OCI-LY3 (cell line): ENCODE results near the gene PTBP1.
"Not testable (repeated sequence)": the region's sequence is repeated elsewhere in the genome, so short reads cannot be mapped to it uniquely, and the experiment has no call there.

Source experiments
- H2AFZ ChIP-seq: fragments of 200-600, 300-600 bp; shearing (Covaris generic); 2 replicates; pipeline ENCODE4 v1.6.0; 2014; ENCODE audit warnings: antibody characterized with exemption, low read depth, low read length
- H3K27ac ChIP-seq: fragments of 200-600, 300-600 bp; sonication (generic); 2 replicates; pipeline ENCODE4 v1.5.1; 2014; ENCODE audit warnings: mild to moderate bottlenecking, low read length, moderate library complexity, mixed read lengths
- H3K27me3 ChIP-seq: fragments of 200-600, 300-600 bp; sonication (generic); 2 replicates; pipeline ENCODE4 v1.6.1; 2014; ENCODE audit warnings: low read depth, low read length, mixed read lengths
- H3K36me3 ChIP-seq: fragments of 200-600, 300-600 bp; sonication (generic); replicated peaks from 2 replicates; pipeline ENCODE3; 2014; ENCODE audit warnings: low read depth, low read length, mixed read lengths
- H3K4me1 ChIP-seq: fragments of 300-600, 200-600 bp; sonication (generic); 2 replicates; pipeline ENCODE4 v1.6.1; 2014; ENCODE audit warnings: low read length, mixed read lengths
- H3K4me2 ChIP-seq: fragments of 200-600, 300-600 bp; sonication (generic); 2 replicates; pipeline ENCODE4 v1.6.1; 2014; ENCODE audit warnings: low read length, mixed read lengths
- H3K4me3 ChIP-seq: fragments of 300-600, 200-600 bp; sonication (generic); 2 replicates; pipeline ENCODE4 v1.5.1; 2014; ENCODE audit warnings: antibody characterized with exemption, mild to moderate bottlenecking, low read length, moderate library complexity
- H3K79me2 ChIP-seq: fragments of 300-600, 200-600 bp; shearing (Covaris generic); 2 replicates; pipeline ENCODE4 v1.6.1; 2014; ENCODE audit warnings: mild to moderate bottlenecking, low read length, mixed read lengths
- H3K9ac ChIP-seq: fragments of 300-600, 200-600 bp; shearing (Covaris generic); 2 replicates; pipeline ENCODE4 v1.6.0; 2014; ENCODE audit warnings: mild to moderate bottlenecking, low read length, moderate library complexity
- H3K9me3 ChIP-seq: fragments of 200-600, 300-600 bp; shearing (Covaris generic); 2 replicates; pipeline ENCODE4 v1.6.1; 2014; ENCODE audit warnings: low read length, mixed read lengths; ENCODE audit not compliant: insufficient read depth
- H4K20me1 ChIP-seq: fragments of 200-600, 300-600 bp; sonication (generic); 2 replicates; pipeline ENCODE4 v1.6.1; 2016; ENCODE audit warnings: low read length, mixed read lengths; ENCODE audit not compliant: insufficient read depth
- CTCF ChIP-seq: fragments of 200-600, 300-600 bp; sonication (generic); IDR thresholded peaks from 2 replicates; pipeline ENCODE4 v1.5.1; 2014; ENCODE audit warnings: antibody characterized with exemption, low read length, low read depth
- EZH2phosphoT487 ChIP-seq: fragments of 200-600 bp; shearing (Covaris generic); IDR thresholded peaks from 2 replicates; pipeline ENCODE4 v1.6.1; 2018; ENCODE audit warnings: antibody characterized with exemption, mixed run types, low read depth

Gene PTBP1

GRCh38 chr19:840519-841206, 43.4 kb downstream of the PTBP1 start, which contains the start of gene PRTN3:
TSS of gene PRTN3 (plus strand) at chr19:840999. CDS start at chr19:841009, 10 bp downstream.
- H2AFZ ChIP-seq: no peak within 1 kb of the TSS
- no peaks in the 10 kb centered on the region for H3K36me3 ChIP-seq
- no peak within 1 kb of the TSS for H3K4me2 ChIP-seq
- H3K79me2 ChIP-seq: no peaks in the 10 kb centered on the region
- H3K9me3 ChIP-seq: no peaks in the 10 kb centered on the region
- H3K27ac ChIP-seq: no peak within 1 kb of the TSS
- H3K27me3 ChIP-seq: peaks cover 5% of the 10 kb centered on the region; the same call in 1 of the 2 replicates
- H3K9ac ChIP-seq: no peak within 1 kb of the TSS
- no peak within 1 kb of the TSS for H3K4me3 ChIP-seq
- H4K20me1 ChIP-seq: no peaks in the 10 kb centered on the region
- H3K4me1 ChIP-seq: peaks cover 14% of the 10 kb centered on the region
- no peak for TF ChIP-seq CTCF
- TF ChIP-seq EZH2phosphoT487: no peak

GRCh38 chr19:842802-843179, 45.5 kb downstream of the PTBP1 start:
- not testable (repeated sequence) for H3K9ac ChIP-seq, H3K9me3 ChIP-seq, H3K36me3 ChIP-seq, H3K4me3 ChIP-seq, H3K79me2 ChIP-seq, H2AFZ ChIP-seq, H3K4me2 ChIP-seq, H3K27ac ChIP-seq, H3K27me3 ChIP-seq, H4K20me1 ChIP-seq
- H3K4me1 ChIP-seq: peaks cover 19% of the 10 kb centered on the region

- Histone ChIP-seq H3K27ac (no peak overlapping the region), H3K4me3 (no peak overlapping the region), H3K9me3 (no peaks in the 10 kb centered on the region), H3K9ac (no peak overlapping the region), H4K20me1 (no peaks in the 10 kb centered on the region), H3K36me3 (no peaks in the 10 kb centered on the region), H3K4me2 (no peak overlapping the region), H3K79me2 (no peaks in the 10 kb centered on the region), H3K27me3 (peaks cover 11% of the 10 kb centered on the region), H3K4me1 (peaks cover 19% of the 10 kb centered on the region), H2AFZ (no peak overlapping the region)
- TF ChIP-seq CTCF (no peak), EZH2phosphoT487 (no peak)
Observed at GRCh38 chr19:843180-843835, 46.1 kb downstream of the PTBP1 start.

- no peaks in the 10 kb centered on the region for H3K9me3 ChIP-seq
- H3K27me3 ChIP-seq: peaks cover 14% of the 10 kb centered on the region
- H3K9ac ChIP-seq: peak overlapping the region; percentile 45; the same call in 1 of the 2 replicates
- H2AFZ ChIP-seq: peak overlapping the region; percentile 87; the same call in 1 of the 2 replicates
- no peaks in the 10 kb centered on the region for H3K36me3 ChIP-seq
- H4K20me1 ChIP-seq: no peaks in the 10 kb centered on the region
- no peaks in the 10 kb centered on the region for H3K79me2 ChIP-seq
- H3K4me2 ChIP-seq: peak overlapping the region; percentile 84
- H3K4me1 ChIP-seq: peaks cover 19% of the 10 kb centered on the region
- peak overlapping the region; percentile 48 for H3K4me3 ChIP-seq
- TF ChIP-seq CTCF (no peak), EZH2phosphoT487 (no peak)
- H3K27ac ChIP-seq: no peak overlapping the region
Observed at GRCh38 chr19:843836-844545, 46.7 kb downstream of the PTBP1 start.
